Measurements from ENCODE around the gene ADCY2.

ADCY2 gene

GRCh38 chr5:7376871-7377270 is 19.1 kb upstream of the ADCY2 start:
- no peak overlapping the region for H3K9ac ChIP-seq (ENCODE audit: low read length)

GRCh38 chr5:7377761-7378160 is 18.2 kb upstream of the ADCY2 start:
- no peak overlapping the region for H3K27ac ChIP-seq (ENCODE audit: low read depth, low read length)
- H3K4me3 ChIP-seq (ENCODE audit: low read depth, low read length) = no peak overlapping the region
- no peaks in the 10 kb centered on the region for H3K4me1 ChIP-seq (ENCODE audit: control insufficient read depth, insufficient read depth, low read length)
- no peaks in the 10 kb centered on the region for H3K9me3 ChIP-seq (ENCODE audit: control insufficient read depth, insufficient read depth, low read depth, low read length)
- H3K27me3 ChIP-seq (ENCODE audit: control insufficient read depth, insufficient read depth, low read length) = no peaks in the 10 kb centered on the region
- H3K36me3 ChIP-seq (ENCODE audit: control insufficient read depth, insufficient read depth, low read length) = no peaks in the 10 kb centered on the region
- no peak overlapping the region for H3K9ac ChIP-seq (ENCODE audit: low read length)

More at GRCh38 chr5:7376871-7377270, 19.1 kb upstream of the ADCY2 start:
- Histone ChIP-seq H3K27me3 (ENCODE audit: control insufficient read depth, insufficient read depth, low read length) (no peaks in the 10 kb centered on the region), H3K4me3 (ENCODE audit: low read depth, low read length) (no peak overlapping the region), H3K36me3 (ENCODE audit: control insufficient read depth, insufficient read depth, low read length) (no peaks in the 10 kb centered on the region), H3K9me3 (ENCODE audit: control insufficient read depth, insufficient read depth, low read depth, low read length) (peaks cover 4% of the 10 kb centered on the region), H3K27ac (ENCODE audit: low read depth, low read length) (no peak overlapping the region), H3K4me1 (ENCODE audit: control insufficient read depth, insufficient read depth, low read length) (no peaks in the 10 kb centered on the region)

GRCh38 chr5:7382588-7382987 is 13.3 kb upstream of the ADCY2 start:
- Histone ChIP-seq H3K4me1 (ENCODE audit: control insufficient read depth, insufficient read depth, low read length) (no peaks in the 10 kb centered on the region), H3K9me3 (ENCODE audit: control insufficient read depth, insufficient read depth, low read depth, low read length) (no peaks in the 10 kb centered on the region), H3K36me3 (ENCODE audit: control insufficient read depth, insufficient read depth, low read length) (no peaks in the 10 kb centered on the region), H3K27me3 (ENCODE audit: control insufficient read depth, insufficient read depth, low read length) (no peaks in the 10 kb centered on the region), H3K4me3 (ENCODE audit: low read depth, low read length) (no peak overlapping the region), H3K27ac (ENCODE audit: low read depth, low read length) (no peak overlapping the region), H3K9ac (ENCODE audit: low read length) (no peak overlapping the region)

GRCh38 chr5:7385681-7386080 is 10.3 kb upstream of the ADCY2 start:
- H3K9ac ChIP-seq (ENCODE audit: low read length) = no peak overlapping the region
- H3K4me3 ChIP-seq (ENCODE audit: low read depth, low read length) = no peak overlapping the region
- no peaks in the 10 kb centered on the region for H3K4me1 ChIP-seq (ENCODE audit: control insufficient read depth, insufficient read depth, low read length)
- no peaks in the 10 kb centered on the region for H3K36me3 ChIP-seq (ENCODE audit: control insufficient read depth, insufficient read depth, low read length)
- no peaks in the 10 kb centered on the region for H3K27me3 ChIP-seq (ENCODE audit: control insufficient read depth, insufficient read depth, low read length)
- no peaks in the 10 kb centered on the region for H3K9me3 ChIP-seq (ENCODE audit: control insufficient read depth, insufficient read depth, low read depth, low read length)
- no peak overlapping the region for H3K27ac ChIP-seq (ENCODE audit: low read depth, low read length)

GRCh38 chr5:7388553-7388952 is 7.4 kb upstream of the ADCY2 start:
- no peak overlapping the region for H3K27ac ChIP-seq (ENCODE audit: low read depth, low read length)
- H3K4me3 ChIP-seq (ENCODE audit: low read depth, low read length) = no peak overlapping the region
- no peaks in the 10 kb centered on the region for H3K9me3 ChIP-seq (ENCODE audit: control insufficient read depth, insufficient read depth, low read depth, low read length)
- H3K9ac ChIP-seq (ENCODE audit: low read length) = no peak overlapping the region
- peaks cover 25% of the 10 kb centered on the region for H3K4me1 ChIP-seq (ENCODE audit: control insufficient read depth, insufficient read depth, low read length)
- no peaks in the 10 kb centered on the region for H3K36me3 ChIP-seq (ENCODE audit: control insufficient read depth, insufficient read depth, low read length)
- no peaks in the 10 kb centered on the region for H3K27me3 ChIP-seq (ENCODE audit: control insufficient read depth, insufficient read depth, low read length)

- no peaks in the 10 kb centered on the region; the same call in 1 of the 2 replicates for H3K27me3 ChIP-seq (ENCODE audit: control insufficient read depth, insufficient read depth, low read length)
- H3K9ac ChIP-seq (ENCODE audit: low read length) = no peak overlapping the region
Observed at GRCh38 chr5:7391215-7391614, 4.7 kb upstream of the ADCY2 start.

GRCh38 chr5:7391814-7392692 is 3.9 kb upstream of the ADCY2 start:
- Histone ChIP-seq H3K9ac (ENCODE audit: low read length) (no peak overlapping the region), H3K27ac (ENCODE audit: low read depth, low read length) (peak overlapping the region; percentile 19), H3K27me3 (ENCODE audit: control insufficient read depth, insufficient read depth, low read length) (no peaks in the 10 kb centered on the region; the same call in 1 of the 2 replicates), H3K4me1 (ENCODE audit: control insufficient read depth, insufficient read depth, low read length) (peaks cover 37% of the 10 kb centered on the region), H3K9me3 (ENCODE audit: control insufficient read depth, insufficient read depth, low read depth, low read length) (no peaks in the 10 kb centered on the region), H3K4me3 (ENCODE audit: low read depth, low read length) (no peak overlapping the region), H3K36me3 (ENCODE audit: control insufficient read depth, insufficient read depth, low read length) (no peaks in the 10 kb centered on the region)

More at GRCh38 chr5:7391215-7391614, 4.7 kb upstream of the ADCY2 start:
- no peak overlapping the region for H3K4me3 ChIP-seq (ENCODE audit: low read depth, low read length)
- no peaks in the 10 kb centered on the region for H3K9me3 ChIP-seq (ENCODE audit: control insufficient read depth, insufficient read depth, low read depth, low read length)
- no peaks in the 10 kb centered on the region for H3K36me3 ChIP-seq (ENCODE audit: control insufficient read depth, insufficient read depth, low read length)
- H3K27ac ChIP-seq (ENCODE audit: low read depth, low read length) = no peak overlapping the region
- H3K4me1 ChIP-seq (ENCODE audit: control insufficient read depth, insufficient read depth, low read length) = peaks cover 37% of the 10 kb centered on the region

- Histone ChIP-seq H3K4me1 (ENCODE audit: control insufficient read depth, insufficient read depth, low read length) (peaks cover 40% of the 10 kb centered on the region), H3K9ac (ENCODE audit: low read length) (no peak overlapping the region), H3K27me3 (ENCODE audit: control insufficient read depth, insufficient read depth, low read length) (no peaks in the 10 kb centered on the region; the same call in 1 of the 2 replicates), H3K36me3 (ENCODE audit: control insufficient read depth, insufficient read depth, low read length) (no peaks in the 10 kb centered on the region), H3K27ac (ENCODE audit: low read depth, low read length) (peak overlapping the region; percentile 19; the same call in 1 of the 2 replicates), H3K4me3 (ENCODE audit: low read depth, low read length) (no peak overlapping the region), H3K9me3 (ENCODE audit: control insufficient read depth, insufficient read depth, low read depth, low read length) (no peaks in the 10 kb centered on the region)
Observed at GRCh38 chr5:7392693-7393024, 3.3 kb upstream of the ADCY2 start.

- peak overlapping the region; percentile 85 for H3K4me3 ChIP-seq (ENCODE audit: low read depth, low read length)
- no peaks in the 10 kb centered on the region for H3K36me3 ChIP-seq (ENCODE audit: control insufficient read depth, insufficient read depth, low read length)
- H3K9ac ChIP-seq (ENCODE audit: low read length) = no peak overlapping the region
Observed at GRCh38 chr5:7393921-7394799, 1.8 kb upstream of the ADCY2 start.

GRCh38 chr5:7394889-7395431 is 978 bp upstream of the ADCY2 start:
- Histone ChIP-seq H3K9ac (ENCODE audit: low read length) (peak overlapping the region; percentile 88), H3K4me1 (ENCODE audit: control insufficient read depth, insufficient read depth, low read length) (peaks cover 53% of the 10 kb centered on the region), H3K9me3 (ENCODE audit: control insufficient read depth, insufficient read depth, low read depth, low read length) (no peaks in the 10 kb centered on the region), H3K4me3 (ENCODE audit: low read depth, low read length) (peak overlapping the region; percentile 85), H3K27ac (ENCODE audit: low read depth, low read length) (peak overlapping the region; percentile 76), H3K27me3 (ENCODE audit: control insufficient read depth, insufficient read depth, low read length) (no peaks in the 10 kb centered on the region; the same call in 1 of the 2 replicates), H3K36me3 (ENCODE audit: control insufficient read depth, insufficient read depth, low read length) (no peaks in the 10 kb centered on the region)

More at GRCh38 chr5:7393921-7394799, 1.8 kb upstream of the ADCY2 start:
- H3K27ac ChIP-seq (ENCODE audit: low read depth, low read length) = no peak overlapping the region
- H3K27me3 ChIP-seq (ENCODE audit: control insufficient read depth, insufficient read depth, low read length) = no peaks in the 10 kb centered on the region; the same call in 1 of the 2 replicates
- no peaks in the 10 kb centered on the region for H3K9me3 ChIP-seq (ENCODE audit: control insufficient read depth, insufficient read depth, low read depth, low read length)
- H3K4me1 ChIP-seq (ENCODE audit: control insufficient read depth, insufficient read depth, low read length) = peaks cover 52% of the 10 kb centered on the region

Measured in HUES6 (cell line).